Activated CD4-positive, alpha-beta T cell treated with anti-CD3 and anti-CD28 coated beads for 36 hours (primary cell): ENCODE results near the gene KIF13A. TPM values are rescaled to one million over a fixed set of nuclear protein-coding genes. Genes with fewer than 3 reads are reported as not detected.
A peak's percentile ranks its signal among the peaks of the same experiment; 100 is the strongest.

Experiments used
- ATAC-seq: fragments of 200-7000 bp; cut with Tn5 transposase; one replicate; pipeline ENCODE4 v1.10.0; 2021; ENCODE audit warnings: mild to moderate bottlenecking, moderate library complexity
- CTCF ChIA-PET: fragments of 350-600 bp; sonication (Branson Sonifier 250); formaldehyde crosslinking; loops from one replicate; lab custom pipeline; 2021; ENCODE audit warnings: antibody characterized with exemption; lab: Charles Lee
- POLR2A ChIA-PET: fragments of 350-600 bp; sonication (Branson Sonifier 250); formaldehyde crosslinking; loops from one replicate; lab custom pipeline; 2021; ENCODE audit warnings: antibody characterized with exemption, inconsistent platforms; lab: Charles Lee
- DNase-seq: peaks from one replicate; pipeline ENCODE4 v3.0.0-alpha.2; 2020
- H3K27ac Mint-ChIP-seq: one replicate; pipeline ENCODE4 v1.8.0; 2021; ENCODE audit warnings: mixed read lengths
- H3K27me3 Mint-ChIP-seq: one replicate; pipeline ENCODE4 v1.8.0; 2021; ENCODE audit warnings: mixed read lengths
- H3K36me3 Mint-ChIP-seq: one replicate; pipeline ENCODE4 v1.8.0; 2021; ENCODE audit warnings: low read depth, mixed read lengths
- H3K4me1 Mint-ChIP-seq: one replicate; pipeline ENCODE4 v1.8.0; 2021; ENCODE audit warnings: mixed read lengths
- H3K4me3 Mint-ChIP-seq: one replicate; pipeline ENCODE4 v1.8.0; 2021; ENCODE audit warnings: mild to moderate bottlenecking, moderate library complexity, mixed read lengths
- H3K9me3 Mint-ChIP-seq: one replicate; pipeline ENCODE4 v1.8.0; 2021; ENCODE audit warnings: low read depth, mixed read lengths
- intact Hi-C, 2 experiments: fragments of 100-400 bp; cut with DNase I in 1 of 2; cut with micrococcal nuclease in 1 of 2; formaldehyde crosslinking; loops; one replicate each; pipeline versions ENCODE4 v1.14.2 to v1.15.1; 2022 to 2024; cut with DNase I, micrococcal nuclease
- total RNA-seq, 2 experiments: library from RNA; stranded (reverse); gene quantifications; one replicate each; pipeline ENCODE4 v1.2.3, GENCODE V29; 2021

The KIF13A gene
- total RNA-seq: under 1 TPM in 1 of 2 experiments, not detected in 1; 0.07 TPM

DNA sequence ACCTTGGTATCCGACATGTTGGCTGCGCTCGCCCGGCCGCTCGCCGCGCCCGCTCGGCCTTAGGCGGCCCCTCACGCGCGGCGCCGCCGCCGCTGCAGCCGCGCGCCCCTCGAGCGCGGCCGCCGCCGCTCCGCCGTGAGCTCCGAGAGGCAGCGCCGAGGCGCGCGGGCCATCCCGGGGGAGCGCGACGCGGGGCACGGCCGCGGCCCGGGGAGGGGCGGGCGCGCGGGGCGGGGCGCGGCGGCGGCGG, at the start of gene KIF13A:
Gene KIF13A, minus strand, starts transcription at position 189 of the 250 bp plus-strand sequence. Its CDS starts 172 bp downstream, at position 17.
- Mint-ChIP-seq H3K27ac (no peak within 1 kb of the TSS), H3K4me3 (peak within 1 kb of the TSS; percentile 70), H3K4me1 (peaks cover 9% of the 10 kb centered on the region), H3K27me3 (peaks cover 59% of the 10 kb centered on the region), H3K9me3 (no peaks in the 10 kb centered on the region), H3K36me3 (no peaks in the 10 kb centered on the region)
- DNase-seq (peak; percentile 11), ATAC-seq (peak; percentile 56)
- intact Hi-C loops: loop anchor here in 1 of 2 experiments (10.0 kb wide), 2 partner anchors 103 to 127 kb away; no protein-coding TSS in a partner anchor
- ChIA-PET CTCF (no interaction called here), POLR2A (no interaction called here)

- DNase-seq (no peak), ATAC-seq (no peak)
- H3K36me3 Mint-ChIP-seq: no peaks in the 10 kb centered on the region
- POLR2A ChIA-PET: no interaction called here
- H3K27me3 Mint-ChIP-seq: peaks cover 7% of the 10 kb centered on the region
- CTCF ChIA-PET: no interaction called here
- no peaks in the 10 kb centered on the region for H3K4me1 Mint-ChIP-seq
- intact Hi-C loops: no loop called here
- H3K4me3 Mint-ChIP-seq: no peak overlapping the region
- no peak overlapping the region for H3K27ac Mint-ChIP-seq
- H3K9me3 Mint-ChIP-seq: no peaks in the 10 kb centered on the region
Measured at GRCh38 chr6:18036781-18037180, 49.3 kb upstream of the KIF13A start.

GRCh38 chr6:18035330-18035854, 48.0 kb upstream of the KIF13A start:
- intact Hi-C loops: no loop called here
- no peak overlapping the region for H3K4me3 Mint-ChIP-seq
- POLR2A ChIA-PET: no interaction called here
- DNase-seq (no peak), ATAC-seq (no peak)
- H3K9me3 Mint-ChIP-seq: no peaks in the 10 kb centered on the region
- H3K4me1 Mint-ChIP-seq: no peaks in the 10 kb centered on the region
- CTCF ChIA-PET: no interaction called here
- no peaks in the 10 kb centered on the region for H3K36me3 Mint-ChIP-seq
- H3K27ac Mint-ChIP-seq: no peak overlapping the region
- H3K27me3 Mint-ChIP-seq: peaks cover 10% of the 10 kb centered on the region

- POLR2A ChIA-PET: no interaction called here
- CTCF ChIA-PET: no interaction called here
- Mint-ChIP-seq H3K4me1 (no peaks in the 10 kb centered on the region), H3K27me3 (peaks cover 10% of the 10 kb centered on the region), H3K4me3 (no peak overlapping the region), H3K27ac (no peak overlapping the region), H3K36me3 (no peaks in the 10 kb centered on the region), H3K9me3 (no peaks in the 10 kb centered on the region)
- ATAC-seq: no peak
- intact Hi-C loops: no loop called here
- no peak for DNase-seq
Measured at GRCh38 chr6:18034798-18035202, 47.4 kb upstream of the KIF13A start.

GRCh38 chr6:18031680-18032256, 44.3 kb upstream of the KIF13A start:
- CTCF ChIA-PET: no interaction called here
- peaks cover 10% of the 10 kb centered on the region for H3K27me3 Mint-ChIP-seq
- DNase-seq (no peak), ATAC-seq (no peak)
- H3K27ac Mint-ChIP-seq: no peak overlapping the region
- no peaks in the 10 kb centered on the region for H3K9me3 Mint-ChIP-seq
- intact Hi-C loops: no loop called here
- no peaks in the 10 kb centered on the region for H3K4me1 Mint-ChIP-seq
- H3K4me3 Mint-ChIP-seq: no peak overlapping the region
- POLR2A ChIA-PET: no interaction called here
- H3K36me3 Mint-ChIP-seq: no peaks in the 10 kb centered on the region

GRCh38 chr6:18031189-18031588, 43.8 kb upstream of the KIF13A start:
- ChIA-PET CTCF (no interaction called here), POLR2A (no interaction called here)
- no peak for DNase-seq
- Mint-ChIP-seq H3K4me1 (no peaks in the 10 kb centered on the region), H3K36me3 (no peaks in the 10 kb centered on the region), H3K4me3 (no peak overlapping the region), H3K27me3 (peaks cover 10% of the 10 kb centered on the region), H3K9me3 (no peaks in the 10 kb centered on the region), H3K27ac (no peak overlapping the region)
- ATAC-seq: no peak
- intact Hi-C loops: no loop called here

DNA sequence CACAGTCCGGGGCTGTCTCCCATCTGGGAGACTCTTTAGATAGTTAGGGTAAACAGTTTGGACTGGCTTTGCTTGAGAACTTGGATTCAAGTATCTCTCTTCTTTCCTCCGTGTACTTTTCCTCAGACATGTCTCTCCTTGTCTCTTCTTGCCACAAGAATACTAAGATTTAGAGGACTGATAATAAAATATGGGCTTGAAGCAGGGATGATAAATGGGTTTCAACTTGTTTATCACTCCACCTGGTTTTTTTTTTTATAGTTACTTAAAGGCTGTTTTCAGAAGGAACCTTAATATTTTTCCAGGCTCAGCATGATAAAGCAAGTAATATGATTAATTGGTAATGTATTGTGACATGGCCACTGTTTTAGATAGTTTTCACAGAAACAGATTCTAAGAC, 40.9 kb upstream of the KIF13A start:
- Mint-ChIP-seq H3K36me3 (no peaks in the 10 kb centered on the region), H3K9me3 (no peaks in the 10 kb centered on the region), H3K27me3 (peaks cover 8% of the 10 kb centered on the region), H3K4me1 (no peaks in the 10 kb centered on the region), H3K4me3 (no peak overlapping the region), H3K27ac (no peak overlapping the region)
- POLR2A ChIA-PET: no interaction called here
- intact Hi-C loops: no loop called here
- CTCF ChIA-PET: no interaction called here
- DNase-seq (no peak), ATAC-seq (no peak)

- H3K4me1 Mint-ChIP-seq: no peaks in the 10 kb centered on the region
- POLR2A ChIA-PET: no interaction called here
- no peaks in the 10 kb centered on the region for H3K36me3 Mint-ChIP-seq
- CTCF ChIA-PET: no interaction called here
- no peak overlapping the region for H3K27ac Mint-ChIP-seq
- DNase-seq: no peak
- H3K27me3 Mint-ChIP-seq: no peaks in the 10 kb centered on the region
- H3K4me3 Mint-ChIP-seq: no peak overlapping the region
- no peak for ATAC-seq
- H3K9me3 Mint-ChIP-seq: no peaks in the 10 kb centered on the region
- intact Hi-C loops: no loop called here
Measured at GRCh38 chr6:18025596-18025995, 38.2 kb upstream of the KIF13A start.

- H3K4me3 Mint-ChIP-seq: no peak overlapping the region
- H3K4me1 Mint-ChIP-seq: no peaks in the 10 kb centered on the region
- no peaks in the 10 kb centered on the region for H3K9me3 Mint-ChIP-seq
- intact Hi-C loops: no loop called here
- no peak overlapping the region for H3K27ac Mint-ChIP-seq
- ChIA-PET POLR2A (no interaction called here), CTCF (no interaction called here)
- no peaks in the 10 kb centered on the region for H3K27me3 Mint-ChIP-seq
- ATAC-seq: no peak
- no peak for DNase-seq
- no peaks in the 10 kb centered on the region for H3K36me3 Mint-ChIP-seq
Measured at GRCh38 chr6:18024876-18025275, 37.4 kb upstream of the KIF13A start.

- H3K4me1 Mint-ChIP-seq: no peaks in the 10 kb centered on the region
- DNase-seq: no peak
- no peak overlapping the region for H3K4me3 Mint-ChIP-seq
Measured at GRCh38 chr6:18023891-18024290, 36.5 kb upstream of the KIF13A start.

DNA sequence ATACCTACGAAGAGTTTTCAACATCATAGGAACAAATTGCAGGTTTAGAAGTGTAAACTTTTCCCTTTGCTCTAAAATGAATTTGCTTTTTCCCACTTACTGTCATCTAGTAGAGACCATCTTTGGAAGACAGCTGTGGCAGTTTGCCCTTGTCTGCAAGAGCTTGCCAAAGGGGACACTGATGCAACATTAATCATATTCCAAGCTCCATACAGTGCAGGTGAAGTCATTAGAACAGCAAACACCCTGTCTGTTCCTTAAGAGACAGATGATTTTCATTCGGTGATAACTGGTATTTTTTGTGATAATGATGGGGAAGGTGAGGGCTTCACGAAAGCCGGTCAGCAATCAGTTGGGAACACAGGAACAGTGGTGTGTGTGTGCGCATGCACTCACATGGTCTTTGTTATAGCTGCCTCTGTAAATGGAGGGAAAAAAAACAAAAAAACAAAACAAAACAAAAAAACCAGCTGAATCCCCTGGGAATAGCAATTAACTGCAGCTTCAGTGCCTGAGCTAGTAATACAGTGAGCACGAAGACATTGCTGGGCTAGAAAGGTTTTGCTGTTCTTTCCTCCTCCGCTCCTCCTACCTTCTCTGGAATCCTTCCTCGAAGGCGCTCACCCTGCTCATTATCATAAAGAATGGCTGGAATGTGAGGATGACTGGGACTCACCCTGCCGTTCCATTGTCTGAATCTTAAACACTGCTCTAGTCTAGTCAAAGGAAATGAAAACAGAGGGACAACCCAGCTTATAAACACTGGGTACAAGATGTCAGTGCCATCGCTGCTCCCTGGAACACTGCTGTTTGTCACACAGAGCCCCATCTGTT, 35.2 kb upstream of the KIF13A start:
- Mint-ChIP-seq H3K36me3 (no peaks in the 10 kb centered on the region), H3K27me3 (no peaks in the 10 kb centered on the region), H3K27ac (no peak overlapping the region), H3K4me3 (no peak overlapping the region), H3K4me1 (no peaks in the 10 kb centered on the region), H3K9me3 (no peaks in the 10 kb centered on the region)
- CTCF ChIA-PET: interaction anchor here (0.6 to 0.7 kb wide), 2 partner anchors 163 to 794 kb away, joined by 3 read pairs; no protein-coding TSS in a partner anchor
- POLR2A ChIA-PET: no interaction called here
- intact Hi-C loops: no loop called here
- DNase-seq (no peak), ATAC-seq (no peak)

More at GRCh38 chr6:18023891-18024290, 36.5 kb upstream of the KIF13A start:
- ATAC-seq: no peak
- POLR2A ChIA-PET: no interaction called here
- CTCF ChIA-PET: no interaction called here
- Mint-ChIP-seq H3K27ac (no peak overlapping the region), H3K27me3 (no peaks in the 10 kb centered on the region), H3K9me3 (no peaks in the 10 kb centered on the region), H3K36me3 (no peaks in the 10 kb centered on the region)
- intact Hi-C loops: no loop called here
